Hair follicle dermal papilla cell (primary cell): ENCODE measurements around the gene KLK10. TPM values are rescaled to one million over a fixed set of nuclear protein-coding genes. Genes with fewer than 3 reads are reported as not detected.

Experiments
- total RNA-seq: library from RNA; depleted of rRNA; stranded (reverse); fragments of >200 nt; gene quantifications from 2 replicates; pipeline ENCODE4 v1.2.3, GENCODE V29; 2012

The KLK10 gene, protein sequence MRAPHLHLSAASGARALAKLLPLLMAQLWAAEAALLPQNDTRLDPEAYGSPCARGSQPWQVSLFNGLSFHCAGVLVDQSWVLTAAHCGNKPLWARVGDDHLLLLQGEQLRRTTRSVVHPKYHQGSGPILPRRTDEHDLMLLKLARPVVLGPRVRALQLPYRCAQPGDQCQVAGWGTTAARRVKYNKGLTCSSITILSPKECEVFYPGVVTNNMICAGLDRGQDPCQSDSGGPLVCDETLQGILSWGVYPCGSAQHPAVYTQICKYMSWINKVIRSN
- total RNA-seq = 0.12 TPM in 1 of 2 replicates, not detected in the other

DNA sequence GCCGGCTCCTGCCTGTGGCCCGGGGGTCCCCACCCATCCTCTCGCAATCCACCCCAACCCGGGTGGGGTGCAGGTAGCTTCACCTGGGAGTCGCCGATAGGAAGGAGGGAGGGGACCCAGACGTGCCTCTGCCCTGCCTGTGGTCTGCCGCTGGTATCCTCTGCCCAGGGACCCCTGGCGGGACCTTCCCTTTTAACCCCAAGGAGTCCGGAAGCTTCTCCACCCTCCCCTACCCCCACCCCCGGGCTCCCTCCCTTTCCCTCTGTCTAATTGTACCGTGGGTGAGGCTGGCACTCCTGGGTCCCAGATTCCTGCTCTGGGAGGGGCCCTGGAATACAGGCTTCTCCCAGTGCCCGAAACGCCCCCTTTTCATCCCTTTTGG is at the start of gene KLK10:
TSS of gene KLK10 (minus strand) at position 166 of the 382 bp plus-strand sequence. CDS start 579 bp downstream, outside the sequence.

DNA sequence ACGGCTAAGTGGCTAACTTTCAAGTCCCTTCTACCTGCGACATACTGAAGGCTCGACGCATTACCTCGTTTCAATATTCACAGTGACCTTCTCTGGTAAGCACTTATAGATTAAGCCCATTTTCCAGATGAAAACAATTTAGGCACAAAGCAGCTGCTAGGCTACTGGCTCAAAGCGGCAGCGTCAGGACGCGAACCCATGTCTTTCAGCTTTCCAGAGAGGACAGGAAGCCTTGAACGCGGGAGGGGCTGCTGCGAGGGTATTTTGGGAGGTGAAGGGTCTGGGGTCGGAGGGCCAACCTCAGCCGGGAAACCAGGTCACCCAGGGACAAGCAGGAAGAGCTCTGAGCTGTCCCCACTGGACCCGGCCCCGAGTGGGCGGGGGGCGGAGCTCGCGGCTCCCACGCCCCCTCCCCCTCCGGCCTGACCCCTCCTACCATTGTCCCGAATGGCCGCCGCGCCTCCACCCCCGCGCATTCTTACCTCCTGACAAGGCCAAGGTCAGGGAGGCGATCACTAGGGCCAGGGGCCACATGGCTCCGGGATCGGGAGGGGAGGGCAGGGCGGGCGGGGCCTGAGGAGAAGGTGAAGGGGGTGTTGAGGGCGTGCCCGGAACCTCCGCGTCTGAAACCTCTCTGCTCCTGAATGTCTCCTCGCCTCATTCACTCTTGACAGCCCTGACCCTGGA is 45.2 kb upstream of the KLK10 start, which contains the start of gene KLK13:
TSS of gene KLK13 (minus strand) at position 559 of the 687 bp plus-strand sequence. CDS start at position 534, 25 bp downstream.

DNA sequence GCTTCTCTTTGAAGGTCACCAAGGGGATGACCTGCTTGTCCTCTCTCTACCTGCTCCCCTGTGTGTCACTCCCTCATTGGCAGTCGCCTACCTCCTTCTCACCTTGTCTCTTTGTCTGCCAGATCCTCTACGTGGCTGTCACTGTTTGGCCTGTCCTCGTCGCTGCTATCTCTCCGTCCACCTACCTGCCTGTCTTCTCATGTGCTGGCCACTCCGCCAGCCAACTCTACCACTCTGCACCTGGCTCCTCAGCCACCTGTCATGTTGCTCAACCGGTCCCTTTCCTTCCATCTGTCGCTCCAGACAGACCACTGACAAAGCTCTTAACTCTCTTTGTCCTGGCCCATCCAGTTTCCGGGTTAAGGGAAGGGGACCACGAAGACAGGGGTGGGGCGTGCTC is 15.2 kb upstream of the KLK10 start, which contains the start of gene KLK12:
TSS of gene KLK12 (minus strand) at position 299 of the 400 bp plus-strand sequence. CDS start 381 bp downstream, outside the sequence.

DNA sequence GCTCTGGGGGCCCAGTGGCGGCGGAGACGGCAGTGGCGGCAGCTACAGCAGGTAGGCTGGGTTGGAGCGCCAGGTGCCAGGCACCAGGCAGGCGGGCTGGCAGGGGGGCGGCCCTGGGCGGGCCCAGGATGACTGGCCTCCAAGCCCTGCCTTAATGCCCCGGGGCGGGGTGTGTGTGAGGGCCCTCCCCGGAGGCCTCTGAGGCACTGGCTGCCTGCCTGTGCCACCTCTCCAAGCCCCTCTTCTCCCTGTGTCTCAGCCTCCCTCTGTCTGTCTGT is 7.0 kb upstream of the KLK10 start, which contains the start of gene KLK11:
TSS of gene KLK11 (minus strand) at position 63 of the 278 bp plus-strand sequence. CDS start 985 bp downstream, outside the sequence.

DNA sequence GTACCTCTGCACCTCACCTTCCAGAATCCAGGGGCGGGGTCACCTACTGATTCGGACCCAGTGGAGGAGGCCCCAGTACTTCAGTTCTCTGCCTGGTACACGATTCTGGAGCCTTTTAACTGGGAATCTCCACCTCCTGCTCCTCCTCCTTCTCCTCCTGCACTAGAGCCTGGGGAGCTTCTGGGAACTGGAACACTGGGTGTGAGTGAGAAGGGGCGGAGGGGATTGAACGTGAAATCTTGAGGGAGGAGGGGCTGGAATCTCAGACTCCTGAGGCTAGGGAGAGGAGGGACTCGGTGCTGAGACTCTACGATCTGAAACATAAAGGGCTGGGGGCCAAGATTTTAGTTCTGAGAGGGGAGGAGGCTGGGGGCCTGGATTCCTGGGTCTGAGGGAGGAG is 18.0 kb downstream of the KLK10 start, which contains the start of gene KLK8:
TSS of gene KLK8 (minus strand) at position 90 of the 400 bp plus-strand sequence. CDS start 437 bp downstream, outside the sequence.

DNA sequence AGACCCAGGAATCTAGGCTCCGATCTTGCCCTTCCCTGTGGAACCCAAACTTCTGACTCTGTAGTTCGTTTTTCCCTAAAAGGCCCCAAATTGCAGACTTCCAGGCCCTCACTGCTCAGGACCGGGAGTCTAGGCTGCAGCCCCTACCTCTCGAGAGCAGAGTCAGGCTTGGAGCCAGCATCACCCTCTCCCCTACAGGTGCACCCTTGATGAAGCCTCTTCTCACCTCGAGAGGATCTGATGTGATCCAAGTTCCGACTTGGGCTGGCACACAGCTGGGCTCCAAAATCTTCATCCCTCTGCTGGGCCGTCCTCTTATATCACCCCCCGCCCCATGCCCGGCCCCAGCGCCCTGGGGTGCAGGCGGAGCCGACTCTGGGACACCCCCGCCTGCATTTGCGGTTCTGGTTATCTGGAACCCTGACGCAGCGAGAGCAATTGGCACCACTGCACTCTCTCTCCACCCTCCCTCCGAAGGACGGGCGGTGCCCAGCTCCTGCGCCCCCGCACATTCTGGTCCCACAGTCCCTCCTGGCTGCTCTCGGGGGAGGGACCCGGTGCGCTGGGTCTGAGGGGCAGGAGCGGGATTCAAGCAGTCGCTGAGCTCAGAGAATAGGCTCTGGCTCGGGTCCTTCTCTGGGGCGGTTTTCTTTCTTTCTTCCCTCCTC is 35.8 kb downstream of the KLK10 start, which contains the start of gene KLK7:
TSS of gene KLK7 (minus strand) at position 293 of the 668 bp plus-strand sequence. CDS start 1,518 bp downstream, outside the sequence.

DNA sequence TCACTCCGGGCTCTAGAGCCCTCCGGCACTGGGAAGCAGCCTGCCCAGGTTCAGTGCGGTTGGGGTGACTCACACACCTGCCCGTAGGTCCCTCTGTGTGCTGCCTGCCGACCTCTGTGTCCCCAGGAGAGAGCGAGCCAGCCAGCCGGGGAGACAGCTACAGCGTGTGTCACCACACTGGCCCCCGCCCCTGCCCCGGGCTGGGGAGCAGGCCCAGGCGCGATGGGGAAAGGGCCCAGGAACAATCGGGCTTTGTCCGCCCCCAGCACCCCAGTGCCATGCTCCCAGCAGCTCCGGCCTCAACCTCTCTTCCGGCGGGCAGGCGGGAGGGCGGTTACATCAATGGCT is 50.1 kb downstream of the KLK10 start, which contains the start of gene KLK6:
TSS of gene KLK6 (minus strand) at position 179 of the 348 bp plus-strand sequence. CDS start 1,487 bp downstream, outside the sequence.

Other genes with a start within 250 kb of the KLK10 start
- not detected in 2 replicates for gene GPR32, start 249.2 kb downstream of the KLK10 start, total RNA-seq
- not detected in 2 replicates for gene ACP4, start 229.3 kb downstream of the KLK10 start, total RNA-seq
- not detected in 2 replicates for gene KLK1, start 195.9 kb downstream of the KLK10 start, total RNA-seq
- not detected in 2 replicates for gene KLK15, start 186.1 kb downstream of the KLK10 start, total RNA-seq
- gene KLK3, start 164.8 kb downstream of the KLK10 start, total RNA-seq = not detected in 2 replicates
- gene KLK2, start 146.3 kb downstream of the KLK10 start, total RNA-seq = not detected in 2 replicates
- gene KLK4, start 108.3 kb downstream of the KLK10 start, total RNA-seq = not detected in 2 replicates
- gene KLK5, start 66.7 kb downstream of the KLK10 start, total RNA-seq = 0.65 and 3.3 TPM in 2 replicates
- gene KLK6, start 50.1 kb downstream of the KLK10 start, total RNA-seq = 0.61 TPM in 1 of 2 replicates, not detected in the other
- 0.32 and 0.49 TPM in 2 replicates for gene KLK7, start 35.8 kb downstream of the KLK10 start, total RNA-seq
- 0.16 and 0.49 TPM in 2 replicates for gene KLK8, start 18.1 kb downstream of the KLK10 start, total RNA-seq
- gene KLK11, start 6.9 kb upstream of the KLK10 start, total RNA-seq = not detected in 2 replicates
- gene KLK12, start 15.3 kb upstream of the KLK10 start, total RNA-seq = not detected in 2 replicates
- gene KLK13, start 45.4 kb upstream of the KLK10 start, total RNA-seq = not detected in 2 replicates
- gene KLK14, start 63.2 kb upstream of the KLK10 start, total RNA-seq = not detected in 2 replicates
- 5.3 and 5.4 TPM in 2 replicates for gene CTU1, start 88.7 kb upstream of the KLK10 start, total RNA-seq
- not detected in 2 replicates for gene SIGLEC9, start 105.2 kb upstream of the KLK10 start, total RNA-seq
- not detected in 2 replicates for gene SIGLEC7, start 122.6 kb upstream of the KLK10 start, total RNA-seq
- gene CD33, start 205.4 kb upstream of the KLK10 start, total RNA-seq = not detected in 2 replicates
- not detected in 2 replicates for gene SIGLECL1, start 231.4 kb upstream of the KLK10 start, total RNA-seq